Measurements from ENCODE around the gene GNMT.
"Not testable (repeated sequence)": the region's sequence is repeated elsewhere in the genome, so short reads cannot be mapped to it uniquely, and the experiment has no call there.

Gene GNMT

DNA sequence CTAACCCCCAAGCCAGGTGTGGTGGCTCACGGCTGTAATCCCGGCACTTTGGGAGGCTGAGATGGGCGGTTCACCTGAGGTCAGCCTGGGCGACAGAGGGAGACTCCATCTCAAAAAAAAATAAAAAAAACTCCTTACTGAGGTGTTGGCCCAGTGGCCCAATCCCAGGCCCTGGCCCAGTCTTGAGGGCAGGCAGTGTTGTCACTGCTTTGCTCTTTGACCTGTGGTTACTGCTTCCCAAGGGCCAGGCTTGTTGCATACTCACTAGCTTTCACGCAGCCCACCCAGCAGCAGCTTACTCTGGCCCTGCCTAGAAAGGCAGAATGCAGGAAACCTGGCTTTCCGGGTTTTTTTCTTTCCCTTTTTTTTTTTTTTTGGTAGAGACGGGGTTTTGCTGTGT is 18.1 kb upstream of the GNMT start:
- no peak for DNase-seq

DNA sequence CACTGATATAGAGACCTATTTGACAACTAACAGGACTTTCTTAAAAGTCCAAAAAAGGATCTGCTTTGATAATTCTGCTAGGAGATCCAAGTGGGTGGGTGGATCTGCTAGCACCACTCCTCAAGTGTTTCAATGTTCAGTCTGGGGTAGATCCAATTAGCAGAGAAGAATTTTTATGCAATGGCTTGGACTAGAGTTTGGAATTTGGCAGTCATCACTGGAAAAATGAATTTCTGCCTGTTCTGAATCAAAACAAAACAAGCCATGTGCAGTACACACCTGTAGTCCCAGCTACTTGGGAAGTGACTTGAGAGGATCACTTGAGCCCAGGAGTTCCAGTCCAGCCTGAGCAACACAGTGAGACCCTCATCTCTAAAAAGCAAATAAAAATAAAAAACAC is 12.6 kb upstream of the GNMT start:
- no peak for DNase-seq

DNA sequence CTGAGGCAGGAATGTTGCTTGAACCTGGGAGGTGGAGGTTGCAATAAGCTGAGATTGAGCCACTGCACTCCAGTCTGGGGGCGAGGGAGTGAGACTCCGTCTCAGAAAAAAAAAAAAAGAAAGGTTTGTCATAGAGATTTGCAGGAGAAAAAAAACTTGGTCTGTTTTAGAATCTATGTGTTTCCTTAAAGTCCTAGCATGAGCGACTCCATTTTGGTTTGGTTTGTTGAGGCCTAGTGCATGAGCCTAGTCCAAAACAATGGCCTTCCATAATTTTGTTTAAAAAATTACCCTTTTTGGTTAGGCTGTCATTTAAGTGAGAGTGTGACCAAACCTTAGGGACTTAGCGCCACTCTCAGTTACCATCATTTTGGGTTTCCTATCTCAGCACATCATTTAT is 8.2 kb upstream of the GNMT start:
- DNase-seq: no peak

DNA sequence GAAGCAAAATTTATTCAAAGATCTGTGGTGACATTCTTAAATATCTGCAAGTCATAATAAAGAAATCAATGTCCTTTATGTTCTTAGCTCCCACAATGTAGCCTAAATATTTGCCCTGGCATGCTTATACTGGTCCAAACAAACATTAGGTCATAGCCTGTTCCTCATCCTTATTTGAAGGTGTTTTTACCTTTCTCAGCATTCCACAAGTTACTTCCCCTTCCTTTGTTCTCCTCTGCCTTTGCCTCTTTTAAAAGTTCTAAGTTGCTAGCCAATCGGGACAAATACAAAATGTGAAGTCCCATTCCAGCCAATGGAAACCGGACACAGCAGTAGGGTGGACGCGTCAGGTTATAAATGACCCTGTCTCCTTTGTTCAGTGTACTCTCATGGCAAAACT is 6.1 kb upstream of the GNMT start:
- not testable (repeated sequence) for DNase-seq

DNA sequence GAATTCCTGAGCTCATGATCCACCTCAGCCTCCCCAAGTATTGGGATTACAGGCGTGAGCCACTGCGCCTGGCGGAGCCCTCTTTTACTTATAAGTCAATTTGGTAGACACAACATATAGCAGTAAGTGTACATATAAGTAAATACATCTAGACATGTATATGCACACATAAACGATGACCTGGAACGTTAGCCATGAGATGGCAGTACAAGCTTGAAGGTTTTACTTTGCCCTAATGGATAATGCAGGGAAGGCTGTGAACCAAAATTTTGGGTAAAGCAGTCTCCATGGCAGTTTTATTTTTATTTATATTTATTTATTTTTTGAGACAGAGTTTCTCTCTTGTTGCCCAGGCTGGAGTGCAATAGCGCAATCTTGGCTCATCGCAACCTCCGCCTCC is 2.4 kb upstream of the GNMT start:
- no peak for DNase-seq

DNA sequence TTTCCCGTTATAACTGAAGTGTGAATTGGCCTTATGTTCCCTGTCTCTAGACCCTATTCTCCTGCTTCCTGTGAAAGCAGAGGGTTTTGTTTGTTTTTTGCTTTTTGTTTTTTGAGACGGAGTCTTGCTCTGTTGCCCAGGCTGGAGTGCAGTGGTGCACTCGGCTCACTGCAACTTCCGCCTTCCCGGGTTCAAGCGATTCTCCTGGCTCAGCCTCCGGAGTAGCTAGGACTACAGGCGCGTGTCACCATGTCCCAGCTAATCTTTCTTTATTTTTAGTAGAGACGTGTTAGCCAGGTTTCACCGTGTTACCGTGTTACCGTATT is 674 bp upstream of the GNMT start:
- no peak for DNase-seq

DNA sequence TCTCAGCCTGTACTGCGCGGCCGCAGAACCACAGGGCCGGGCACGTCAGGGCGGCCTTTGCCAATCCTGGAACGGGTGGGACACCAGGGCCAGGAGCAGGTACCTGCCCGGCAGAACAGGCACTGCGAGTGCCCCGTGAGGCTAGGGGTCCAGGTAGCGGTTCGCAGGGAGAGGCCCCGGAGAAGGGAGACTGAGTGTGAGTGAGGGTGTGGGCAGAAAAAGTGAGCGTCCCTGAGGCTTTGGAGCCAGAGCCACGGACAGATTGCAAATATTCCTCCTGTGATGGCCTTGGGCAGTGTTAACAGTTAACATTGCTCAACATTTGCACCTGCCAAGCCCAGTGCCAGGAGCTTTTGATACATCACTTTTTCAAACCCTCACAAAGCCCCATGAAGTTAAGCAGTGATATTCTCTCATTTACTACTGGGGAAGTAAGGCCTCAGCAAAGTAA is 491 bp downstream of the GNMT start:
- DNase-seq: no peak

DNA sequence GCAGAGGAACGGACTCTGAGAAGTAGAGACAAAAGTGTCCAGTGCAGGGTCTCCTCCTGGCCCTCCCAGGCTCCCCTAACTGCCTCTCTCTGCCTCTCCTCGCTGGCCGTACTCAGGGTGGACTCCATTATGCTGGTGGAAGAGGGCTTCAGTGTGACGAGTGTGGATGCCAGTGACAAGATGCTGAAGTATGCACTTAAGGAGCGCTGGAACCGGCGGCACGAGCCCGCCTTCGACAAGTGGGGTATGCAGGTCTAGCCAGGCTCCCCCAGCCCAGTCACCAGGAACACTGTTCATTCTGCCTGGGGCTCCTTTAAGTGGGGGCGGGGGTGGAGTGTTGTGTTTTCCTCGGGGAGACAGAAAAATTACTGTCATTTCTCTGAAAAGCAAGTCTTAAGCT is 1.5 kb downstream of the GNMT start:
- DNase-seq: no peak

DNA sequence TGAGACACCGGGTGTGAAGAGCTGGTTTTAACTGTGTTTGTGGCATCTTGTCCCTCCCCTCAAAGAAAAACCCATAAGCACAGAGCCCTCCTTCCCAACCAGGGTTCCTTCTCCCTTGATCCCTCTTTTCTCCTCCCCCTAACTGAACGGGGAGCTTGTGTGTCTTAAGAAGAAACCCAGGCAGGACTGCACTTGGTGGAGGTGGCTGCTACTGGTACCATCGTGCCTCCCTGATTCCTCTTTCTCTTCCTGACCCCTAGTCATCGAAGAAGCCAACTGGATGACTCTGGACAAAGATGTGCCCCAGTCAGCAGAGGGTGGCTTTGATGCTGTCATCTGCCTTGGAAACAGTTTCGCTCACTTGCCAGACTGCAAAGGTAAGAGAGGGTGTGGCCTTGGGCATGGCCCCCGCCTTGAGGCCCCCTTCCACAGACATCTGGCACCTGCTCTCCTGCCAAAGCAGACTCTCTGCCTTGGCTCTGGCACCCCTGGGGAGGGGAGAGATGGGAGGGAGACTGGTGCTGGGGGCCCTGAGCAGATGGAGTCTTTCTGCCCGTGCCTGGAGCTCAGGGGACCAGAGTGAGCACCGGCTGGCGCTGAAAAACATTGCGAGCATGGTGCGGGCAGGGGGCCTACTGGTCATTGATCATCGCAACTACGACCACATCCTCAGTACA is 2.1 kb downstream of the GNMT start:
- DNase-seq: no peak

DNA sequence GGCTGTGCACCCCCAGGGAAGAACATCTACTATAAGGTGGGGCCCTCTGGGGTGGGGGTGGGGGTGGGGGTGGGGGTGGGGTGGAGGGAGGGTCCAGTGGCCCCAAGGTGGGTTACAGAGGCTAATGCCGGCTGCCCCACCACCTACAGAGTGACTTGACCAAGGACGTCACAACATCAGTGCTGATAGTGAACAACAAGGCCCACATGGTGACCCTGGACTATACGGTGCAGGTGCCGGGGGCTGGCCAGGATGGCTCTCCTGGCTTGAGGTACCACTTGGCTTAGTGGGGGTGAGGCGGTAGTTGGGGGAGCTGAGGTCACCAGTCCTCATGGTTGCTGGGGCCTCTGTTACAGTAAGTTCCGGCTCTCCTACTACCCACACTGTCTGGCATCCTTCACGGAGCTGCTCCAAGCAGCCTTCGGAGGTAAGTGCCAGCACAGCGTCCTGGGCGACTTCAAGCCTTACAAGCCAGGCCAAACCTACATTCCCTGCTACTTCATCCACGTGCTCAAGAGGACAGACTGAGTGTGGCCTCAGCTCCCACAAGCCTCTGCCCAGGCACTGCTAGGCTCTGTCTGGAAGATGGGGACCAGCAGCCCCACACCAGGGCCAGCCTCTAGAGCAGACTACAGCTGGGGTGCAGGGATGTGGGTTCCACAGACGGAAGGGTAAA is 2.8 kb downstream of the GNMT start:
- no peak for DNase-seq

DNA sequence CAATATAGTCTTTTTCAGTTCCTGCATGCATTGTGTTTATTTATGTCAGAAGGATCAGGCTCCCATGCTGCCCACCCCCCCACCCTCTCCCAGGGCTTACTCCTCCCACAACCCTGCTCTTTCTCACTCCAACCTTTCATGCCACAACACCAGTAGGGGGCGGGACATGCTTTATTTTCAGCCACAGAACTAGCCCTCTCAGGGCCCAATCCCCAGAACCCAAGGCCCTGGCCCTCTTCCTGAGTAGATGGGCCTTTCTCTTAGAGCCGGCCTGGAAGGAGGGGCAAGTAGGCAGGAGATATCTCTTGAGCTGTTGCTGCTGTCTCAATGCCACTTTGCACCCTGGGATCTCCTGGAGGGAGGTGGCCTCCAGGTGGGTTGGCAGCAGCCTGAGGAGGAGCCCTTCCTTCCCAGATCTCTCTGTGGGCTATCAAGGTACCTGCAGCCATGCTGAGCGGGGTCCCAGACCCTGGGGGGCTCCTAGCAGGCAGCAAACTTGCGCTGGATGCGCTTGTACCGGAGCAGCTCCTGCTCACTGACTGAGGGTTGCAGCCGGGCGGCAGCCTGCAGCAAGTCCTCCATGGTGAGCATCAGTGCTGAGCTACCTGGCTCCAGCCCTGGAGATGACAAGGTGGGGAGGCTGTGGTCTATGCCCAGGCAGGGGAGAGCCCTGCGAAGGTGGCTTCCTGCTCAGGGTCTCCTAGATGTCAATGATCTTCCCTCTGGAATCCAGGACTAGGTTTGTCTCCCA is 3.5 kb downstream of the GNMT start:
- DNase-seq: peak; percentile 33

DNA sequence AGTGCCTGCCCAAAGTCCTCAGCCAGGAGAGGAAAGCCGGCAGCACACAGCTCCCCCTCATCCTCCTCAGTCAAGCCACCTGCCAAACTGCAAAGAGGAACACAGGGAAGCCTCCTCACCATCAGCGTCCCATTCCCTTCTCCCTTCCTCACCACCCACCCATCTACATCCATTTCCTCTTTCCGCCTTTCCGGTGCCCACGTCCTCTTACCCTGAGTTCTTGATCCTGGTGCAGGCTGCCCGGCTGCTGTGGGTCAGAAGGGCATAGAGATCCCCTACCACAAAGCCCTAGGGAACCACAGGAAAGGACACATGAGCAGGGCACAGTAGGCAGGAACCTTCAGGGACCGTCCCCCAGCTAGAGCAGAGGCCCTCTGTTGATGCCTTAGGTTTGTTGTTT is 6.0 kb downstream of the GNMT start:
- no peak for DNase-seq

DNA sequence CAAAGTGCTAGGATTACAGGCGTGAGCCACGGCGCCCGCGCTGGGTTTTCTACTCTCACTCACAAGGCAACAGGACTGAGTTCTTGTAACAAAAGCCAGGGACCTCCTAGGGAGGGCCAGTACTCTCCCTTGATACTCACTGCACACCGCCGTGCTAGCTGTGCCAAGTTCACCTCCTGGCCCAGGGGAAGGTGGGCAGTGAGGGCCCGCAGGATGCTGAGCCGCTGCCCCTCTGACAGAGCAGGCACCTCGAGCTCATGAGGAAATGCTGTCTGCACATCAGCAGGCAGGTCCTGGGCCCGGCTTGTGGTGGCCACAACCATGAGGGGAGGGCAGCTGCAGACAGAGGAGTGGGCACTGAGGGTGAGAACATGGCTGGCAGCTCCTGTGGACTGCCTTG is 6.7 kb downstream of the GNMT start:
- DNase-seq: no peak

DNA sequence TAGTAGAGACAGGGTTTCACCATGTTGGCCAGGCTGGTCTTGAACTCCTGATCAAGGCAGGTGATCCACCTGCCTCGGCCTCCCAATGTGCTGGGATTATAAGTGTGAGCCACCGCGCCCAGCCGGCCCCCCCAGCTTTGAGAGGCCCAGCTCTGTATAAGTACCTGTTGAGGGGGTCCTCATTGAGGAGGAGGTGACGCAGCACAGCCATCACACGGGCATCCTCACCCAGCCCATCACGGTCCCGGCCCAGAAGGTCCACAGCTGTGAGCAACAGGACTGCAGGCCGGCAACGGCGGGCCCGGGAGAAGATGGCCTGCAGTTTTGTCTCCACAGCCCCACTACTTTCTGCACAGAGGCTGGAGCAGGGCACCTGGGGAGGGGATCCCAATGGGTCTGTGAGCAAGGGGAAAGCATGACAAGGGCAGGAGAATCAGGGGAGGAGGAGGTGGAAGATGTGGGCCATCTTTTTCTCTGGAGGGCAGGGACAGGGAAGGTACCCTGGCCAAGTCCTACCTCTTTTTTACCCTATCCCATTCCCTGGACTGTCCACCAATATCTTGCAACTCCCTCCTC is 7.7 kb downstream of the GNMT start:
- DNase-seq: no peak

DNA sequence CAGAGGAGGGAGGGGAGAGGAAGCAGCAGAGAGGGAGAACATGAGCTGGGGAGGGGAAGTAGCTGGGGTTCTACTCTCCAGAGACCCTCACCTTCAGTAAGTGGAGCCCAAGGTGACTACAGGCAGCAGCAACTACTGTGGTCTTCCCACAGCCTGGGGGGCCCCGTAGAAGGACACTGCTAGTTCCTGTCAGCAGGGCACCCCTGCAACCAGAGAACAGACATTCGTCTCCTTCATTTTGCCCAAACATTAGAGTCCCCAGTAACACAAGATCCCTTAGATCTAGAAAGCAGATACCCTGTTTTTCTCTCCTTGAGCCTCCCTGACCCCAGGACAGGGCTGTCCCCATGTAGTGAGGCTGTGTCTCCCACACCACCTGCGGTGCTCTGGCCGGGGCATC is 8.2 kb downstream of the GNMT start:
- no peak for DNase-seq

DNA sequence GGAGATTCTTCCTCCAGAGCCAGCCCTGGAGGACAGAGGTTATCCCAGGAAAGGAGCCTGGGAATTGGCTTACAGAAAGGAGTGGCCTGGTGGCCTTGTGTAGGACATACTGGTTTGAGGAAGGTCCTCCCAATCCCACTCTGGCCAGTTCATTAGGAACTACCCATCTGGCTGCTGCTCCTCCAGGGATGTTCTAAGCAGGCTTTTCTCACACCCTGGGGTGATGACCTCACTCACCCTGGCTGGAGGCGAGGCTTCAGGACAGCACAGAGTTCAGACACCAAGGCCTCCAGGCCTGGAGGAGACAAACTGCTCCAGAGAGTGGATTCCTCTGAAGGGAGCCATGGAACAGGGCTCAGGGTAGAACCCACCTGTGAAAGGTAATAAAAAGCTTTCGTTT is 8.9 kb downstream of the GNMT start:
- no peak for DNase-seq

DNA sequence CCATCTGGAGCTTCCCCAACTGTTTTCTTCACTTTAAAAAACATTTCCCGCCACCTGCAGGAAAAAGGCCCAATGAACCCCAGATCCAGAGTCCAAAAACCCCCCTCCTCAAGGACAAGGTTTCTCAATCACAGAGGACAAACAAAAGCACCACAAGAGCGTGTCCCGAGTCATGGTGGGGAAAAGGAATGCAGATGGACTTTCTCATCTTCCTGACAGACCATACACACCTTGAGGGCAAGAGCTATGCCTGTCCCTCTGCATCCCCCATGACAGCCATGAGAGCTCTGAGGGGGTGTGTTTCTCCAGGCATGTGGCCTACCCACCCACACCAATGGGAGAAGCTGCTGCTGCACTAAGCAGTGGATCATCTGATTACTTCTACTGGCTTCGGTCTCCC is 9.4 kb downstream of the GNMT start:
- no peak for DNase-seq

DNA sequence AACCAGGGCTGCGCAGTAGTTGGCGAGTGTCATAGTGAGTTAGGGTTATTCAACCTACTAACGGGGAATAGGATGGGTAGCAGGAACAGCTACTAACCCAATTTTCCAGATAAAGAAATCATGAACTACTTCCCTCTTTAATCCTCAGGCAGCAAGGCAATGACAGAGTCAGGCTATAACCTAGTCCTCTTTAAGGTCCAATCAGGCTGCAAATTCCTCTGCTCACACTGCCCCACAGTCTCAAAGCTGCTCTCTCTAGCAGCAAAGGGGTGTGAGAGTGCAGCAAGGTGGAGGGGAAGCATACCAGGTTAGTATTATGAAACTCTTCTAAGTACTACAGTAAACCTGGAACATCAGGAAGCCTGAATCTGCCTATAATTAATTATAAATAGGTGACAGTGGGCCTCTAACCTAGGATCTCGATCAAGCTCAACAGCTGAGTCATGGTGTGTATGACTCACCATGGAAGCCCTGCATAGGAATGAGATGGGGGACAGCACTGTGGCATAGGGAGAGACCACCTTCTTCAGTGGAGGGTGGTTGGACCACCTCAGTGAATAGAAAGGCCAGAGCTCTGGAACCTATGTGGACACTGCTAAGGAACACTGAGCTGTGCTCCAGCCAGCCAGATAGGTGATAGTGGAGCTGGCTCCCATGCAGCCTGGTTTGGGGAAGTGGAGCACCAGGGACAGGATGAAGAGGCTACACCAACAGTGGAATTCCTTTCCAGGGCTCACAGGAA is 10.5 kb downstream of the GNMT start:
- DNase-seq: peak; percentile 28

DNA sequence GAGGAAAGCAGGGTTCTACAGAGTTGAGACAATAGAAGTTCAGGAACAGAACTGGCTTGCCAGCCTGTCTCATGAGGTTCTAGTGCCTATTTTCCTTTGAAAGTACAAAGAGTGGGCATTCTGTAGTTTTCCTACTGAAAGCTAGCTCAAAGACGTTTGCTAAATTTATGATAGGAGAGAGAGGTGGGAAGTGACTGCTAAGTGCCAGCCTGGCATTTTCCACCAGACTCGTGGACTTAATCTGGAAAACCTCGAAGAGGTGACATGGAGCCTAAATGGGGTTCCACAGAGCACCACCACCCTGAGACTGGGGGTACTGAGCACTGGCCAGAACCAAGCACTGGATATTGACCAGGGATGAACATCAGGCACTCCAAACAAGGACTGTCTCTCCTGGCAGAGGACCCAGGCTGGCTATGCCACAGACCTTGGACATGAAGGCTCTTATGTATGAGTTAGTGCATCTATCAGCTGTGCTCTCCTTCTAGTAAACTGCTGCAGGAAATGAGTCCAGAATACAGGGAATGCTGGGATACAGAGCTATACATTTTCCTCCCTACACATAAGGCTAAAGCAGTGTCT is 11.3 kb downstream of the GNMT start:
- no peak for DNase-seq

DNA sequence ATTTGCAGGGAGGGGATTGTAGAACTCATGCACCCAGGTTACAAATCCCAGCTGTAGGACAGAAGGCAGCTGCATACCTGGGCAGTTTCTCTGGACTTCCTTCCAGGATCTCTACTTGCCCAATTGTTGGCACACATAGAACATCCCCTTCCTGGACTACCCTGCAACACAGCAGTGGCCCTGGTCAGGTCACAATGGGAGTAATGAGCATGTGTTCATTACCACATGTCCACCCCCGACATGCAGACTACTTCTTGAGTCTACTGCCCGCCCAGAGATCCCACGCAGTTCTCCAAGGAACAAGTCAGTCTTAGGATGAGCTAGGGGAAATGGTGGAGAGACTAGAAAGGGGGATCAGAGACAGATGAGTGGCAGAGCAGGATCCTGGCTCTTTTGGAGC is 13.4 kb downstream of the GNMT start:
- no peak for DNase-seq

DNA sequence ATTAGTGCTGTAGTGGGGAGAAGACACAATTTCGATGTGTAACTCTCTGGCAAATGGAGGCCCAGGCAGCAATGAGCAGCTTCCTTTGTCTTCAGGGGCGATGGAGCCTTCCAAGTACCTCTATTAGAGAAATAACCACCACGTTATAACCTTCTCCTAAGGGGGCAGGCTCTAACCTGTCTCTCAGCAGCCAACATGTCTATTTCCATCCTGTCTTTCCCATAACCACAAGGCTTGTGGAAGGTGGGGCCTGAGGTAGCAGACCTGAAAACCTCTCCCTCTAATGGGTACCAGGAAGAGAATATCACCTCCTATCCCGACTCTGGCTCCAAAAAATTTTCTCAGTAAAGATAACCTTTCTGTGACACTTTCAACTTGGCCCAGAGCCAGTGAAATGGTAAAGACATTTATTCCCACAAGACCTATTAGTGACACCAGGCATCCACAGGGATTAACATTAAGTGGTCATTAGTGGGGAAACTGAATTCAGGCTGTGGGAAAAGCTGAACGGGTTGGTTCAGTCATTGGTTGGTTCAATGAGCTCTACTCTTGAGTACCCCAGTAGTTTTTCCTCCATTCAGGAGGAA is 14.5 kb downstream of the GNMT start:
- no peak for DNase-seq

DNA sequence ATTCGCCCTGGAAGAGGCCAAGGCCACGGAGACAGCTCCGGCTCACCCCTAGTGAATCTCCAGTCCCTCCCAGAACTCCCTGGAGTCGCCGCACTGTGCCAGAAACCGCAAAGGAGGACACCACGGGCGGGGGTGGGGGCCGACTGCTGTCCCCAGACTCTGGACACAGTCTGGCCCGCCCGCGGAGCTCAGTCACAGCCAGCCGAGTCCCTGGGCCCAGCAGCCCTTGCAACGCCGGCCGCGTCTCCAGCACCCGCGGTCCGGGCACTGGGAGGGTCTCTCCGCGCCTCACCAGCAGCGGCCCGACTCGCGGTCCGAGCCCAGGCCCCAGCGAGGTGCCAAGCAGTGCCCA is 17.9 kb downstream of the GNMT start:
- DNase-seq: no peak
